Gastroesophageal sphincter (tissue), 3 donors: ENCODE data around the gene RAP2C.

Source experiments
- EP300 ChIP-seq: sonication (generic); formaldehyde crosslinking; IDR thresholded peaks from one replicate; pipeline ENCODE4 v1.6.1; 2017; ENCODE audit warnings: antibody characterized with exemption, mild to moderate bottlenecking
- POLR2A ChIP-seq, 2 donors: fragments of 450-650 bp; IDR thresholded peaks; one replicate each; pipeline ENCODE4 v1.6.1; 2017; ENCODE audit warnings: antibody characterized with exemption in 2 of 2, mild to moderate bottlenecking in 2 of 2, moderate library complexity in 1 of 2
- POLR2AphosphoS5 ChIP-seq: sonication (generic); formaldehyde crosslinking; IDR thresholded peaks from one replicate; pipeline ENCODE4 v1.6.1; 2017; ENCODE audit warnings: antibody characterized with exemption
- TF ChIP-seq, protein P1 (sequence below), 4 experiments: fragments of 200-600 bp in 2 of 4; fragments of 450-650 bp in 2 of 4; sonication (generic) in 1 of 4; IDR thresholded peaks; one replicate each; pipeline ENCODE4 v1.5.1; 2017 to 2019; ENCODE audit warnings: antibody characterized with exemption in 4 of 4, mild to moderate bottlenecking in 2 of 4, moderate library complexity in 2 of 4

DNA sequence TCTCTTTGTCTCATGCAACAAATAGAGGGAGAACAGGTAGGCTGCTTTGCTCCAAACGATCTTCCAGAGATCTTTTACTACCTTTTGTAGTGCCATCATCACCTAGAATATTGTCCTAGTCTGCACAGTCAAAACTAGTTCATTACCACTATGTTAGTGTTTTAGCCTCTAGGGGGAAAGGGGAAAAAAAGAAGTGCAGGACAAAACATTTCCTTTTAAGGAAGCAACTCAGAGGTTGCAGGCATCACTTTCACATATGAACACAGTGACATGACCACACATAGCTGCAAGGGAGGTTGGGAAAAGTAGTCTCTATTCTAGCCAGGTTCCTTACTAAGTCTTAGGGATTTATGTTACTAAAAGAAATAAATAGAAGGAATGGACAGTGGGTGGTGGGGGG is 39.3 kb upstream of the RAP2C start:
- TF ChIP-seq, protein P1, sequence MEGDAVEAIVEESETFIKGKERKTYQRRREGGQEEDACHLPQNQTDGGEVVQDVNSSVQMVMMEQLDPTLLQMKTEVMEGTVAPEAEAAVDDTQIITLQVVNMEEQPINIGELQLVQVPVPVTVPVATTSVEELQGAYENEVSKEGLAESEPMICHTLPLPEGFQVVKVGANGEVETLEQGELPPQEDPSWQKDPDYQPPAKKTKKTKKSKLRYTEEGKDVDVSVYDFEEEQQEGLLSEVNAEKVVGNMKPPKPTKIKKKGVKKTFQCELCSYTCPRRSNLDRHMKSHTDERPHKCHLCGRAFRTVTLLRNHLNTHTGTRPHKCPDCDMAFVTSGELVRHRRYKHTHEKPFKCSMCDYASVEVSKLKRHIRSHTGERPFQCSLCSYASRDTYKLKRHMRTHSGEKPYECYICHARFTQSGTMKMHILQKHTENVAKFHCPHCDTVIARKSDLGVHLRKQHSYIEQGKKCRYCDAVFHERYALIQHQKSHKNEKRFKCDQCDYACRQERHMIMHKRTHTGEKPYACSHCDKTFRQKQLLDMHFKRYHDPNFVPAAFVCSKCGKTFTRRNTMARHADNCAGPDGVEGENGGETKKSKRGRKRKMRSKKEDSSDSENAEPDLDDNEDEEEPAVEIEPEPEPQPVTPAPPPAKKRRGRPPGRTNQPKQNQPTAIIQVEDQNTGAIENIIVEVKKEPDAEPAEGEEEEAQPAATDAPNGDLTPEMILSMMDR (IDR thresholded peaks at IDR 0.05), result no peak
- TF ChIP-seq EP300 (no peak), POLR2A (IDR thresholded peaks at IDR 0.05) (no peak), POLR2AphosphoS5 (no peak)
